Stimulated activated CD4-positive, alpha-beta T cell treated with anti-CD3 and anti-CD28 coated beads, Interleukin-12 subunit alpha, Interleukin-12 subunit beta, amount 100 ng/mL, for 4 hours (primary cell): ENCODE results near the gene PLB1.

Source experiments
- DNase-seq: peaks from one replicate; pipeline ENCODE4 v3.0.0-alpha.2; 2020

Gene PLB1

GRCh38 chr2:28615706-28616105 is 119.8 kb downstream of the PLB1 start:
- DNase-seq, result no peak

GRCh38 chr2:28616396-28616999 is 120.6 kb downstream of the PLB1 start:
- no peak for DNase-seq

- no peak for DNase-seq
Measured at GRCh38 chr2:28617502-28618184, 121.8 kb downstream of the PLB1 start.

- no peak for DNase-seq
Measured at GRCh38 chr2:28618221-28619141, 122.6 kb downstream of the PLB1 start.

GRCh38 chr2:28619213-28620196 is 123.6 kb downstream of the PLB1 start:
- DNase-seq, result no peak

- DNase-seq, result no peak
Measured at GRCh38 chr2:28620291-28620793, 124.5 kb downstream of the PLB1 start.

GRCh38 chr2:28620801-28621171 is 124.9 kb downstream of the PLB1 start:
- DNase-seq, result no peak

GRCh38 chr2:28621172-28622100 is 125.6 kb downstream of the PLB1 start:
- peak; percentile 42 for DNase-seq

GRCh38 chr2:28622101-28622499 is 126.2 kb downstream of the PLB1 start:
- no peak for DNase-seq

- DNase-seq, result no peak
Measured at GRCh38 chr2:28623582-28624405, 127.9 kb downstream of the PLB1 start.

- DNase-seq, result no peak
Measured at GRCh38 chr2:28624436-28624792, 128.6 kb downstream of the PLB1 start.

GRCh38 chr2:28624793-28625701 is 129.2 kb downstream of the PLB1 start:
- DNase-seq, result peak; percentile 46

- DNase-seq, result no peak
Measured at GRCh38 chr2:28626376-28626775, 130.5 kb downstream of the PLB1 start.

GRCh38 chr2:28626891-28627421 is 131.1 kb downstream of the PLB1 start:
- DNase-seq, result no peak

GRCh38 chr2:28627722-28628480 is 132.0 kb downstream of the PLB1 start:
- no peak for DNase-seq

- DNase-seq, result no peak
Measured at GRCh38 chr2:28628506-28628905, 132.6 kb downstream of the PLB1 start.

GRCh38 chr2:28628987-28629386 is 133.1 kb downstream of the PLB1 start:
- no peak for DNase-seq

GRCh38 chr2:28629910-28630309 is 134.1 kb downstream of the PLB1 start:
- DNase-seq, result no peak
